ENCODE data around the gene FMO5.

DNA sequence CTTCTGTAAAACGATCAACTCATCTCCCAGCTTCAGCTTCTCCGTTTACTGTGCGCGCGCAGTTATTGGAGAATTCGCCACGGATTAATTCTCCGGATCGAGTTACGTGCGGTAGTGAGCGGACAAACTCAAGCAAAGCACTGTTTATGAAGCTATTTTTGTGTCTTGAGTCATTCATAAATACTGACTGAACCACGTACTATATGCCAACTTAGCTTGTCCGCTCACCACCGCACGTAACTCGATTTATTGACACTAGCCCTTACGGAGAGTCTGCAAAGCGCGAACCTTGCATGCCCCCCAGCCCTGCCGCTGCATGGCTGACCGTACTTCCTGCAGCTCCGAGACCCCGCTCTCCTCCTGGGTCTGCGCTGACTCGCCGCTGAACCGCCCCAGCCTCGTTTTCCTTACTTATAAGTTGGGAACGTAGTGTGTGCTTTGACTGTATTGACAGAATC is 18.1 kb upstream of the FMO5 start:
- TF ChIP-seq, protein P1, sequence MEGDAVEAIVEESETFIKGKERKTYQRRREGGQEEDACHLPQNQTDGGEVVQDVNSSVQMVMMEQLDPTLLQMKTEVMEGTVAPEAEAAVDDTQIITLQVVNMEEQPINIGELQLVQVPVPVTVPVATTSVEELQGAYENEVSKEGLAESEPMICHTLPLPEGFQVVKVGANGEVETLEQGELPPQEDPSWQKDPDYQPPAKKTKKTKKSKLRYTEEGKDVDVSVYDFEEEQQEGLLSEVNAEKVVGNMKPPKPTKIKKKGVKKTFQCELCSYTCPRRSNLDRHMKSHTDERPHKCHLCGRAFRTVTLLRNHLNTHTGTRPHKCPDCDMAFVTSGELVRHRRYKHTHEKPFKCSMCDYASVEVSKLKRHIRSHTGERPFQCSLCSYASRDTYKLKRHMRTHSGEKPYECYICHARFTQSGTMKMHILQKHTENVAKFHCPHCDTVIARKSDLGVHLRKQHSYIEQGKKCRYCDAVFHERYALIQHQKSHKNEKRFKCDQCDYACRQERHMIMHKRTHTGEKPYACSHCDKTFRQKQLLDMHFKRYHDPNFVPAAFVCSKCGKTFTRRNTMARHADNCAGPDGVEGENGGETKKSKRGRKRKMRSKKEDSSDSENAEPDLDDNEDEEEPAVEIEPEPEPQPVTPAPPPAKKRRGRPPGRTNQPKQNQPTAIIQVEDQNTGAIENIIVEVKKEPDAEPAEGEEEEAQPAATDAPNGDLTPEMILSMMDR (IDR thresholded peaks at IDR 0.05 in 4 of 5, conservative IDR thresholded peaks at IDR 0.05 in 1 of 5): no peak
- TF ChIP-seq POLR2A (IDR thresholded peaks at IDR 0.05): no peak

Measured in gastrocnemius medialis (tissue), 4 donors.